SU-DHL-6 (cell line): ENCODE results near the gene CARD11.

Source experiments
- EZH2phosphoT487 ChIP-seq: fragments of 200-600 bp; sonication (generic), shearing (Covaris generic); conservative IDR thresholded peaks from 2 replicates; pipeline ENCODE4 v1.6.1; 2018; ENCODE audit warnings: mild to moderate bottlenecking, antibody characterized with exemption, low read length, moderate library complexity, mixed read lengths
- TF ChIP-seq, protein P1 (sequence below): fragments of 200-600 bp; sonication (generic); IDR thresholded peaks from one replicate; pipeline ENCODE4 v1.5.1; 2017; ENCODE audit warnings: antibody characterized with exemption, mild to moderate bottlenecking, low read length, moderate library complexity; ENCODE audit not compliant: insufficient read depth, poor library complexity, severe bottlenecking

- TF ChIP-seq, protein P1, sequence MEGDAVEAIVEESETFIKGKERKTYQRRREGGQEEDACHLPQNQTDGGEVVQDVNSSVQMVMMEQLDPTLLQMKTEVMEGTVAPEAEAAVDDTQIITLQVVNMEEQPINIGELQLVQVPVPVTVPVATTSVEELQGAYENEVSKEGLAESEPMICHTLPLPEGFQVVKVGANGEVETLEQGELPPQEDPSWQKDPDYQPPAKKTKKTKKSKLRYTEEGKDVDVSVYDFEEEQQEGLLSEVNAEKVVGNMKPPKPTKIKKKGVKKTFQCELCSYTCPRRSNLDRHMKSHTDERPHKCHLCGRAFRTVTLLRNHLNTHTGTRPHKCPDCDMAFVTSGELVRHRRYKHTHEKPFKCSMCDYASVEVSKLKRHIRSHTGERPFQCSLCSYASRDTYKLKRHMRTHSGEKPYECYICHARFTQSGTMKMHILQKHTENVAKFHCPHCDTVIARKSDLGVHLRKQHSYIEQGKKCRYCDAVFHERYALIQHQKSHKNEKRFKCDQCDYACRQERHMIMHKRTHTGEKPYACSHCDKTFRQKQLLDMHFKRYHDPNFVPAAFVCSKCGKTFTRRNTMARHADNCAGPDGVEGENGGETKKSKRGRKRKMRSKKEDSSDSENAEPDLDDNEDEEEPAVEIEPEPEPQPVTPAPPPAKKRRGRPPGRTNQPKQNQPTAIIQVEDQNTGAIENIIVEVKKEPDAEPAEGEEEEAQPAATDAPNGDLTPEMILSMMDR = no peak
- TF ChIP-seq EZH2phosphoT487 = no peak
Measured at GRCh38 chr7:3070908-3071307, 27.2 kb upstream of the CARD11 start.
